HUES64 (cell line): ENCODE measurements around the gene DRP2.

Experiments used
- H3K27ac ChIP-seq: 2 replicates; pipeline ENCODE4 v1.7.0; 2013; ENCODE audit warnings: low read depth, low read length, inconsistent platforms
- H3K27me3 ChIP-seq: 2 replicates; pipeline ENCODE4 v1.6.1; 2013; ENCODE audit warnings: mild to moderate bottlenecking, low read length; ENCODE audit not compliant: insufficient read depth
- H3K36me3 ChIP-seq: 2 replicates; pipeline ENCODE4 v1.6.1; 2013; ENCODE audit warnings: mild to moderate bottlenecking, low read length; ENCODE audit not compliant: insufficient read depth
- H3K4me1 ChIP-seq: 2 replicates; pipeline ENCODE4 v1.6.1; 2013; ENCODE audit warnings: mild to moderate bottlenecking, low read length, moderate library complexity; ENCODE audit not compliant: insufficient read depth
- H3K4me3 ChIP-seq: 2 replicates; pipeline ENCODE4 v1.5.1; 2013; ENCODE audit warnings: mild to moderate bottlenecking, low read length, moderate library complexity
- H3K9ac ChIP-seq: 2 replicates; pipeline ENCODE4 v1.6.1; 2013; ENCODE audit warnings: mild to moderate bottlenecking, low read depth, low read length
- H3K9me3 ChIP-seq: 2 replicates; pipeline ENCODE4 v1.6.1; 2013; ENCODE audit warnings: low read depth, low read length; ENCODE audit not compliant: insufficient read depth
- WGBS: fragments of 150-250, 120-280 bp; methylation state at CpG from one replicate; pipeline ENCODE4 v1.1.7; 2013; ENCODE audit warnings: missing lambda C conversion rate; 5-methylcytosine and 5-hydroxymethylcytosine counted together

The DRP2 gene

GRCh38 chrX:101208152-101208905 is 11.3 kb upstream of the DRP2 start:
- Histone ChIP-seq H3K9me3 (no peaks in the 10 kb centered on the region), H3K4me3 (no peak overlapping the region)
- WGBS: 48% methylated on average over 3 of the region's 4 CpGs

GRCh38 chrX:101210630-101211029 is 9.0 kb upstream of the DRP2 start:
- no peaks in the 10 kb centered on the region for H3K4me1 ChIP-seq
- WGBS: 90% methylated on average over 1 of the region's 1 CpG
- no peaks in the 10 kb centered on the region for H3K27me3 ChIP-seq
- no peak overlapping the region for H3K9ac ChIP-seq
- H3K36me3 ChIP-seq: no peaks in the 10 kb centered on the region
- H3K27ac ChIP-seq: no peak overlapping the region
- H3K9me3 ChIP-seq: no peaks in the 10 kb centered on the region
- no peak overlapping the region for H3K4me3 ChIP-seq

More at GRCh38 chrX:101208152-101208905, 11.3 kb upstream of the DRP2 start:
- H3K27ac ChIP-seq: no peak overlapping the region
- H3K36me3 ChIP-seq: no peaks in the 10 kb centered on the region
- no peaks in the 10 kb centered on the region for H3K4me1 ChIP-seq
- no peaks in the 10 kb centered on the region for H3K27me3 ChIP-seq
- no peak overlapping the region for H3K9ac ChIP-seq

DNA sequence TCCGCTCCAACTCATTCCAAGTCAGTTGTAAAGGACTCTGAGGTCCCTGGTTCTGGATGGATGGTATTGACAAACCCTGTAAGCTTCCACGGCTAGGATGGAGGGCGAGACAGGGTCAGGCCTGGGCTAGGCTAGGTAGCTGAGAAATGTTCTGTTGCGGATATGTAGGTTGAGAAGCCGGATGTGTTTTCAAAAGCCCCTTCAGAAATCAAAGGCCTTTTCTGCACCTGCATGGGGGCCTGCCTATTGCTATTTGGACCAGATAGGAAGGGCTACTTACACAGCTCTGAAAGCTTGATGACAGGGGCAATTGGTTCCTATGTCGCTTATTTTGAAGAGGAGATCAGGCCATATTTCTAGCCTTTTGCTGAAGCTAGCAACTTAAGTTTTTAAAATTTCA is 1.9 kb upstream of the DRP2 start:
- no peak overlapping the region for H3K9ac ChIP-seq
- no peaks in the 10 kb centered on the region for H3K36me3 ChIP-seq
- H3K4me1 ChIP-seq: peaks cover 7% of the 10 kb centered on the region
- whole genome bisulfite sequencing: 95% methylated on average over 6 of the region's 6 CpGs
- H3K9me3 ChIP-seq: no peaks in the 10 kb centered on the region
- H3K27ac ChIP-seq: no peak overlapping the region
- H3K27me3 ChIP-seq: no peaks in the 10 kb centered on the region
- H3K4me3 ChIP-seq: no peak overlapping the region

GRCh38 chrX:101219864-101220346 is 319 bp downstream of the DRP2 start:
- H3K9ac ChIP-seq: peak overlapping the region; percentile 20; the same call in 1 of the 2 replicates
- H3K27me3 ChIP-seq: no peaks in the 10 kb centered on the region
- H3K36me3 ChIP-seq: no peaks in the 10 kb centered on the region
- H3K9me3 ChIP-seq: no peaks in the 10 kb centered on the region
- H3K27ac ChIP-seq: no peak overlapping the region
- H3K4me3 ChIP-seq: no peak overlapping the region; the same call in 1 of the 2 replicates
- H3K4me1 ChIP-seq: peaks cover 7% of the 10 kb centered on the region
- WGBS: 60% methylated on average over 8 of the region's 12 CpGs

DNA sequence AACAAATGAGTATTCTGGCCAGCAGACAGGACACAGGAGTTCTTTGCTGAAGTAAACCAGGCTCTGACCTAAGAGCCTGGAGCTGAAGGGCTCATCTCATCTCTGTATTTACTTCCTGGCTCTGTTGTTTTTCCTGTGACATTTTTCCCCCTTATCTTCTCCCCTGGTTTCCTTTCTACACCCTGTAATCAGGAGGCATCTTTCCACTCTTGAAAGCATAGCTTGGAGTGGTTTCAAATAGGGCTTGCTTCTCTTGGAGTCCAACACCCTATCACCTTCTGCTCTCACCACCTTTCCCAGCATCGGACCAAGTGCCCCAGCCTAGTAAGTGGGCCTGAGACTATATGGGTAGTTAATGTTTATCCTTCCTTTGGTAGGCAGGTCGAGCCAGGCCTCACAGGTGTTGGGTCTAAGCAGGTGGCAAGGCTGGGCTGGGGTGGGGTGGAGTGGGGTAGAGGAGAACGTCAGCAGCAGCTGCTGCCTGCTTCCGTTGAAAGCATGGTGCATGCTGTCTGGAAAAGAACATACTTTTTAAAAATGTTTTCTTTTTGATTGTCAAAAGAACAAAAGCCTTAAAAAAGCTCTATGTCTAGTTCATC is 1.2 kb downstream of the DRP2 start:
- Histone ChIP-seq H3K36me3 (no peaks in the 10 kb centered on the region), H3K9ac (no peak overlapping the region), H3K4me3 (no peak overlapping the region), H3K9me3 (no peaks in the 10 kb centered on the region), H3K27ac (no peak overlapping the region), H3K4me1 (peaks cover 7% of the 10 kb centered on the region), H3K27me3 (no peaks in the 10 kb centered on the region)
- 79% methylated on average over 3 of the region's 4 CpGs for WGBS

- no CpG with 5 or more reads among the region's 1 CpG for WGBS
- H3K4me1 ChIP-seq: peaks cover 7% of the 10 kb centered on the region
- H3K27me3 ChIP-seq: no peaks in the 10 kb centered on the region
- H3K36me3 ChIP-seq: no peaks in the 10 kb centered on the region
- H3K9ac ChIP-seq: no peak overlapping the region
- no peaks in the 10 kb centered on the region for H3K9me3 ChIP-seq
- no peak overlapping the region for H3K4me3 ChIP-seq
- no peak overlapping the region for H3K27ac ChIP-seq
Observed at GRCh38 chrX:101223226-101223625, 3.6 kb downstream of the DRP2 start.

- Histone ChIP-seq H3K4me3 (no peak overlapping the region), H3K27ac (no peak overlapping the region), H3K9ac (no peak overlapping the region), H3K27me3 (no peaks in the 10 kb centered on the region), H3K36me3 (no peaks in the 10 kb centered on the region), H3K9me3 (no peaks in the 10 kb centered on the region), H3K4me1 (no peaks in the 10 kb centered on the region)
- WGBS: no CpG with 5 or more reads among the region's 1 CpG
Observed at GRCh38 chrX:101229170-101229569, 9.6 kb downstream of the DRP2 start.

GRCh38 chrX:101230636-101231035 is 11.1 kb downstream of the DRP2 start:
- no peaks in the 10 kb centered on the region for H3K36me3 ChIP-seq

GRCh38 chrX:101231080-101231479 is 11.5 kb downstream of the DRP2 start:
- H3K36me3 ChIP-seq: no peaks in the 10 kb centered on the region

More at GRCh38 chrX:101230636-101231035, 11.1 kb downstream of the DRP2 start:
- Histone ChIP-seq H3K9me3 (no peaks in the 10 kb centered on the region), H3K9ac (no peak overlapping the region), H3K4me1 (no peaks in the 10 kb centered on the region), H3K27me3 (no peaks in the 10 kb centered on the region), H3K27ac (no peak overlapping the region), H3K4me3 (no peak overlapping the region)
- WGBS: 98% methylated on average over 2 of the region's 2 CpGs

DNA sequence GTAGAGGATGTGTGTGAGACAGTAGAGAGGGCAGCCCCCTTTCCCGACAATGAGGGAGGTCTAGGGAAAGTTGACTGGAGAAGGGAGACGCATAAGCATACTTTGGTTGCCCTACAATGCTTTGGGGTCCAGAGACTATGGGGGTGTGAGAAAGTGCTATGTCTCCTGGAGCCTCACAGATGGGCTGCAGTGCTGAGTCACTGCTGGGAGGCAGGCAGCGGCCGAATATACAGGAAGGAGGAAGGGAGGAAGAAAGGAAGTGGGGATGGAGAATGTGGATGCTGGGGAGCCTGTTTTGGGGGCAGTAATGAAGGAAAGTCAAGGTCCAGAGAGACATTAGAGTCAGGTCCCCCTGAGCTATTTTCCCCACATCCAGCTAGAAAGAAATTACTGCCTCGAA is 12.7 kb downstream of the DRP2 start:
- no peaks in the 10 kb centered on the region for H3K4me1 ChIP-seq
- no peaks in the 10 kb centered on the region for H3K9me3 ChIP-seq
- no peaks in the 10 kb centered on the region for H3K27me3 ChIP-seq
- 93% methylated on average over 5 of the region's 5 CpGs for WGBS
- H3K36me3 ChIP-seq: no peaks in the 10 kb centered on the region
- H3K27ac ChIP-seq: no peak overlapping the region
- H3K9ac ChIP-seq: no peak overlapping the region
- H3K4me3 ChIP-seq: no peak overlapping the region

More at GRCh38 chrX:101231080-101231479, 11.5 kb downstream of the DRP2 start:
- H3K27ac ChIP-seq: no peak overlapping the region
- no peaks in the 10 kb centered on the region for H3K9me3 ChIP-seq
- WGBS: 100% methylated on average over 1 of the region's 1 CpG
- H3K9ac ChIP-seq: no peak overlapping the region
- no peaks in the 10 kb centered on the region for H3K27me3 ChIP-seq
- H3K4me1 ChIP-seq: no peaks in the 10 kb centered on the region
- no peak overlapping the region for H3K4me3 ChIP-seq

DNA sequence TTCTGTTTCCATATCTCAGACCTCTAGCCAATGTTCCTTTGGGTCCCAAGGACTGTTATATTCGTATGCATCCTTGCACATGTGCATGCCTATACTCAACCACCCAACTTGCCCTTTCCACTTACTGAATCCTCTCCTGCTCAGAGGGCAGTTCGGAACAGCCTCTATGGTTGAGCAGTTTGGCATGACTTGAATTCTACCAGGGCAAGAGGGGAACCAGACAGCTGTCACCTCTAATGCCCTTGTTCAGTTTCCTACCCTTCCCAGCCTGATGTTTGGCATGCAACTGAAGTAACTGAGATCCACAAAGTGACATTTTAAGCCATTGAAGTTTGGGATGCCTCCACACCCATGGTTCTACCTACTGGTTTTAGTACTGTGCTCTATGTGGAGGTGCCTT is 17.5 kb downstream of the DRP2 start:
- no peaks in the 10 kb centered on the region for H3K4me1 ChIP-seq
- H3K27ac ChIP-seq: no peak overlapping the region
- H3K4me3 ChIP-seq: no peak overlapping the region
- no peaks in the 10 kb centered on the region for H3K36me3 ChIP-seq
- no peaks in the 10 kb centered on the region for H3K27me3 ChIP-seq
- WGBS: 95% methylated on average over 2 of the region's 2 CpGs
- H3K9me3 ChIP-seq: no peaks in the 10 kb centered on the region
- H3K9ac ChIP-seq: no peak overlapping the region
